SK-N-SH treated with all-trans-retinoic acid at 6 μM for 48 hours (cell line): ENCODE results near the gene SNRNP48.

Experiments
- ATAC-seq: fragments of 200-7000 bp; cut with Tn5 transposase; 3 replicates; pipeline ENCODE4 v1.9.1; 2020; ENCODE audit warnings: mild to moderate bottlenecking, moderate library complexity
- ARNTL ChIP-seq: fragments of 450-650 bp; formaldehyde crosslinking; IDR thresholded peaks from 2 replicates; pipeline ENCODE4 v1.5.0; 2020; ENCODE audit warnings: low read depth, mild to moderate bottlenecking, moderate library complexity, borderline replicate concordance
- BACH2 ChIP-seq: fragments of 250-450 bp; sonication (Bioruptor Pico); IDR thresholded peaks from 2 replicates; pipeline ENCODE4 v1.9.0; 2021; ENCODE audit warnings: mild to moderate bottlenecking, borderline replicate concordance
- CREB5 ChIP-seq: fragments of 250-450 bp; sonication (Bioruptor Pico); IDR thresholded peaks from 2 replicates; pipeline ENCODE4 v1.5.1; 2020; ENCODE audit warnings: low read depth, mild to moderate bottlenecking, moderate library complexity
- CSDC2 ChIP-seq: fragments of 250-450 bp; sonication (Bioruptor Pico); IDR thresholded peaks from 2 replicates; pipeline ENCODE4 v1.5.0; 2020; ENCODE audit warnings: mild to moderate bottlenecking, moderate library complexity
- CSRNP3 ChIP-seq: fragments of 250-450 bp; sonication (Bioruptor Pico); IDR thresholded peaks from 2 replicates; pipeline ENCODE4 v1.5.1; 2021; ENCODE audit warnings: mild to moderate bottlenecking, moderate library complexity
- GLIS3 ChIP-seq: fragments of 250-450 bp; sonication (Bioruptor Pico); IDR thresholded peaks from 2 replicates; pipeline ENCODE4 v1.5.0; 2020; ENCODE audit warnings: mild to moderate bottlenecking, moderate library complexity
- ISL1 ChIP-seq: fragments of 250-450 bp; sonication (Bioruptor Pico); IDR thresholded peaks from 2 replicates; pipeline ENCODE4 v2.1.2; 2022; ENCODE audit warnings: mild to moderate bottlenecking, moderate library complexity
- OSR1 ChIP-seq: fragments of 250-450 bp; sonication (Bioruptor Pico); IDR thresholded peaks from 2 replicates; pipeline ENCODE4 v1.8.0; 2022; ENCODE audit warnings: moderate library complexity, mild to moderate bottlenecking, inconsistent platforms
- PPARA ChIP-seq: fragments of 250-450 bp; sonication (Bioruptor Pico); IDR thresholded peaks from 2 replicates; pipeline ENCODE4 v1.5.0; 2020; ENCODE audit warnings: mild to moderate bottlenecking, borderline replicate concordance
- RARB ChIP-seq: fragments of 250-450 bp; sonication (Bioruptor Pico); IDR thresholded peaks from 2 replicates; pipeline ENCODE4 v1.8.0; 2021; ENCODE audit warnings: mild to moderate bottlenecking, moderate library complexity
- SNAI2 ChIP-seq: fragments of 250-450 bp; sonication (Bioruptor Pico); IDR thresholded peaks from 2 replicates; pipeline ENCODE4 v1.5.0; 2020; ENCODE audit warnings: mild to moderate bottlenecking, moderate library complexity
- TCF4 ChIP-seq: fragments of 250-450 bp; sonication (Bioruptor Pico); IDR thresholded peaks from 2 replicates; pipeline ENCODE4 v1.8.0; 2021; ENCODE audit warnings: mild to moderate bottlenecking, moderate library complexity, borderline replicate concordance
- ZC3H10 ChIP-seq: fragments of 250-450 bp; sonication (Bioruptor Pico); IDR thresholded peaks from 2 replicates; pipeline ENCODE4 v1.5.1; 2021; ENCODE audit warnings: mild to moderate bottlenecking, moderate library complexity
- ZFP3 ChIP-seq: fragments of 250-450 bp; sonication (Bioruptor Pico); IDR thresholded peaks from 2 replicates; pipeline ENCODE4 v1.5.0; 2020; ENCODE audit warnings: mild to moderate bottlenecking, moderate library complexity
- ZFP30 ChIP-seq: fragments of 450-650 bp; formaldehyde crosslinking; IDR thresholded peaks from 2 replicates; pipeline ENCODE4 v1.5.0; 2022; ENCODE audit warnings: mild to moderate bottlenecking, moderate library complexity
- ZNF565 ChIP-seq: fragments of 450-650 bp; formaldehyde crosslinking; conservative IDR thresholded peaks from 2 replicates; pipeline ENCODE4 v1.5.0; 2020; ENCODE audit warnings: low read depth, mild to moderate bottlenecking, moderate library complexity
- ZNF70 ChIP-seq: fragments of 450-650 bp; formaldehyde crosslinking; IDR thresholded peaks from 2 replicates; pipeline ENCODE4 v1.5.0; 2020; ENCODE audit warnings: mild to moderate bottlenecking, moderate library complexity
- ZNF8 ChIP-seq: fragments of 450-650 bp; formaldehyde crosslinking; IDR thresholded peaks from 2 replicates; pipeline ENCODE4 v1.5.0; 2020; ENCODE audit warnings: mild to moderate bottlenecking, moderate library complexity
- TF ChIP-seq, protein P1 (sequence below): fragments of 250-450 bp; sonication (Bioruptor Pico); IDR thresholded peaks from 2 replicates; pipeline ENCODE4 v1.8.0; 2020; ENCODE audit warnings: mild to moderate bottlenecking, moderate library complexity, borderline replicate concordance
- TF ChIP-seq, protein P2 (sequence below): fragments of 250-450 bp; sonication (Bioruptor Pico); IDR thresholded peaks from 2 replicates; pipeline ENCODE4 v1.5.0; 2020; ENCODE audit warnings: mild to moderate bottlenecking, moderate library complexity
- TF ChIP-seq, protein P3 (sequence below): fragments of 250-450 bp; sonication (Bioruptor Pico); IDR thresholded peaks from 2 replicates; pipeline ENCODE4 v1.8.0; 2021; ENCODE audit warnings: low read depth, mild to moderate bottlenecking, moderate library complexity, borderline replicate concordance

The SNRNP48 gene

DNA sequence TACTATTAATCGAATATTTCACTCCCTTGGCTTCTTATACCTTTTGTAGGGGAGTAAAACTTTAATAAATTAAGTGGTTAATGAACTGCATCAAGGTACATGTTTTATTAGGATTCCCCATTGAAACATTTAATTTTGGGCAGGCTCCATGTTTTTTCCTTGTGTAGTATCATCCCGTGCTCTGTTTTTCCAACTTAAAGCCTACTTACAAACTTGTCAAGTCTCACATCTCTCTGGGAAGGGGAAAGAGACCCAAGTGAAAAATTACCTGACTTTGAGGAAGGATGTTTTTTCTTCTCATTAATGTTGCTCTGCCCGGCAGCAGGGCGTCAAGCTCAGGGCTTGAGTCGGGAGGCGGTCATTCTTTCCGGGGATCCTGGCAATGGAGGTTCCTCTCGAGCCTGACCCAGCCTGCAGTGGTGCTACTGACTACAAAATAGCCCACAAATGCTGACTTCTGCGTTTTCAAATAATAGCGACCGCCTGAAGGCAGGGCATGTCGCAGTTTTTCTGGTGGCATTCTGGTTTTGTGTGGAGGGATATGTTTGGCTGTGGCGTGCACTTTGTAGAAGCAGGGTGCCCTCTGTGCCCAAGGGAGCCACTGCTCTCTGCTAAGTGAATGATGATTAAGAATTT lies 46.1 kb upstream of the SNRNP48 start:
- no peak for ATAC-seq
- TF ChIP-seq, protein P1, sequence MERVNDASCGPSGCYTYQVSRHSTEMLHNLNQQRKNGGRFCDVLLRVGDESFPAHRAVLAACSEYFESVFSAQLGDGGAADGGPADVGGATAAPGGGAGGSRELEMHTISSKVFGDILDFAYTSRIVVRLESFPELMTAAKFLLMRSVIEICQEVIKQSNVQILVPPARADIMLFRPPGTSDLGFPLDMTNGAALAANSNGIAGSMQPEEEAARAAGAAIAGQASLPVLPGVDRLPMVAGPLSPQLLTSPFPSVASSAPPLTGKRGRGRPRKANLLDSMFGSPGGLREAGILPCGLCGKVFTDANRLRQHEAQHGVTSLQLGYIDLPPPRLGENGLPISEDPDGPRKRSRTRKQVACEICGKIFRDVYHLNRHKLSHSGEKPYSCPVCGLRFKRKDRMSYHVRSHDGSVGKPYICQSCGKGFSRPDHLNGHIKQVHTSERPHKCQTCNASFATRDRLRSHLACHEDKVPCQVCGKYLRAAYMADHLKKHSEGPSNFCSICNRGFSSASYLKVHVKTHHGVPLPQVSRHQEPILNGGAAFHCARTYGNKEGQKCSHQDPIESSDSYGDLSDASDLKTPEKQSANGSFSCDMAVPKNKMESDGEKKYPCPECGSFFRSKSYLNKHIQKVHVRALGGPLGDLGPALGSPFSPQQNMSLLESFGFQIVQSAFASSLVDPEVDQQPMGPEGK (CRISPR knock-in tag): no peak
- TF ChIP-seq ZNF565 (no peak), ZFP30 (CRISPR knock-in tag) (no peak), CREB5 (CRISPR knock-in tag) (no peak), ISL1 (CRISPR knock-in tag) (no peak), RARB (CRISPR knock-in tag) (no peak), PPARA (no peak), SNAI2 (no peak), OSR1 (CRISPR knock-in tag) (no peak), BACH2 (CRISPR knock-in tag) (no peak), TCF4 (no peak), ZNF70 (CRISPR knock-in tag) (no peak), CSRNP3 (CRISPR knock-in tag) (no peak), ARNTL (CRISPR knock-in tag) (no peak), ZC3H10 (no peak), CSDC2 (CRISPR knock-in tag) (no peak), ZFP3 (no peak), ZNF8 (CRISPR knock-in tag) (no peak), GLIS3 (no peak)
- TF ChIP-seq, protein P2, sequence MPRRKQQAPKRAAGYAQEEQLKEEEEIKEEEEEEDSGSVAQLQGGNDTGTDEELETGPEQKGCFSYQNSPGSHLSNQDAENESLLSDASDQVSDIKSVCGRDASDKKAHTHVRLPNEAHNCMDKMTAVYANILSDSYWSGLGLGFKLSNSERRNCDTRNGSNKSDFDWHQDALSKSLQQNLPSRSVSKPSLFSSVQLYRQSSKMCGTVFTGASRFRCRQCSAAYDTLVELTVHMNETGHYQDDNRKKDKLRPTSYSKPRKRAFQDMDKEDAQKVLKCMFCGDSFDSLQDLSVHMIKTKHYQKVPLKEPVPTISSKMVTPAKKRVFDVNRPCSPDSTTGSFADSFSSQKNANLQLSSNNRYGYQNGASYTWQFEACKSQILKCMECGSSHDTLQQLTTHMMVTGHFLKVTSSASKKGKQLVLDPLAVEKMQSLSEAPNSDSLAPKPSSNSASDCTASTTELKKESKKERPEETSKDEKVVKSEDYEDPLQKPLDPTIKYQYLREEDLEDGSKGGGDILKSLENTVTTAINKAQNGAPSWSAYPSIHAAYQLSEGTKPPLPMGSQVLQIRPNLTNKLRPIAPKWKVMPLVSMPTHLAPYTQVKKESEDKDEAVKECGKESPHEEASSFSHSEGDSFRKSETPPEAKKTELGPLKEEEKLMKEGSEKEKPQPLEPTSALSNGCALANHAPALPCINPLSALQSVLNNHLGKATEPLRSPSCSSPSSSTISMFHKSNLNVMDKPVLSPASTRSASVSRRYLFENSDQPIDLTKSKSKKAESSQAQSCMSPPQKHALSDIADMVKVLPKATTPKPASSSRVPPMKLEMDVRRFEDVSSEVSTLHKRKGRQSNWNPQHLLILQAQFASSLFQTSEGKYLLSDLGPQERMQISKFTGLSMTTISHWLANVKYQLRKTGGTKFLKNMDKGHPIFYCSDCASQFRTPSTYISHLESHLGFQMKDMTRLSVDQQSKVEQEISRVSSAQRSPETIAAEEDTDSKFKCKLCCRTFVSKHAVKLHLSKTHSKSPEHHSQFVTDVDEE (CRISPR knock-in tag): no peak

DNA sequence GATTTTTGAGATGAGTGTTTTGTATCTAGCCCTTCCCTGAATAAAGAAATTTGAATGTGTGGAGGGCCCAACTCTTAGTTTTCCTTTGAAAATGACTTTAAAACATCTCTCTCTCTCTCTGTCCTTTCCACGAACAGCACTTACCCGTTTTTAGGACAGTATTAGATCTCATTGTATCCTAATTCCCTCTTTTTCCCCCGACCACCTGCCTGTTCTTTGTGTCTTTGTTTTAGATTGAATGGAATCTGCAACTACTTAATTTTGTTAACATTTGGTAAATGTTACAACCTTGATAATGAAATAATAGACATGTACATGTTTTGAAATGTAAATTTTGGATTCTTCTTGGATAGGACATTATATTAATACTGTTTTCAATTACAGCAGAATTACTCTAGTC lies 45.4 kb upstream of the SNRNP48 start:
- TF ChIP-seq ISL1 (CRISPR knock-in tag) (no peak), BACH2 (CRISPR knock-in tag) (no peak), CSRNP3 (CRISPR knock-in tag) (no peak), GLIS3 (no peak), ZFP30 (CRISPR knock-in tag) (no peak), ZNF70 (CRISPR knock-in tag) (no peak), OSR1 (CRISPR knock-in tag) (no peak), TCF4 (no peak), RARB (CRISPR knock-in tag) (no peak), ZNF565 (no peak), ZFP3 (no peak)
- TF ChIP-seq, protein P1 (CRISPR knock-in tag): no peak
- TF ChIP-seq, protein P3, sequence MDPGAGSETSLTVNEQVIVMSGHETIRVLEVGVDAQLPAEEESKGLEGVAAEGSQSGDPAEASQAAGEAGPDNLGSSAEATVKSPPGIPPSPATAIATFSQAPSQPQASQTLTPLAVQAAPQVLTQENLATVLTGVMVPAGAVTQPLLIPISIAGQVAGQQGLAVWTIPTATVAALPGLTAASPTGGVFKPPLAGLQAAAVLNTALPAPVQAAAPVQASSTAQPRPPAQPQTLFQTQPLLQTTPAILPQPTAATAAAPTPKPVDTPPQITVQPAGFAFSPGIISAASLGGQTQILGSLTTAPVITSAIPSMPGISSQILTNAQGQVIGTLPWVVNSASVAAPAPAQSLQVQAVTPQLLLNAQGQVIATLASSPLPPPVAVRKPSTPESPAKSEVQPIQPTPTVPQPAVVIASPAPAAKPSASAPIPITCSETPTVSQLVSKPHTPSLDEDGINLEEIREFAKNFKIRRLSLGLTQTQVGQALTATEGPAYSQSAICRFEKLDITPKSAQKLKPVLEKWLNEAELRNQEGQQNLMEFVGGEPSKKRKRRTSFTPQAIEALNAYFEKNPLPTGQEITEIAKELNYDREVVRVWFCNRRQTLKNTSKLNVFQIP: no peak
- TF ChIP-seq, protein P2 (CRISPR knock-in tag): no peak
- ATAC-seq: no peak
